ENCODE results near the gene FOXE3. TPM values are rescaled to one million over a fixed set of nuclear protein-coding genes. Genes with fewer than 3 reads are reported as not detected.

The FOXE3 gene
- total RNA-seq, 1 donor from 2014 or later, result 0.27 TPM

Other genes starting within 250 kb of the FOXE3 start
- gene PDZK1IP1, start 226.2 kb upstream of the FOXE3 start, total RNA-seq, result 2.4 TPM
- gene TAL1, start 184.1 kb upstream of the FOXE3 start, total RNA-seq, result 13.6 TPM
- gene STIL, start 102.1 kb upstream of the FOXE3 start, total RNA-seq, result 1.7 TPM
- gene CMPK1, start 82.5 kb upstream of the FOXE3 start, total RNA-seq, result 111 TPM
- 12.3 TPM for gene FOXD2, start 21.8 kb downstream of the FOXE3 start, total RNA-seq

Data from sciatic nerve (tissue), 1 donor.